ENCODE measurements around the gene TSPAN11.

- TF ChIP-seq, protein P1, sequence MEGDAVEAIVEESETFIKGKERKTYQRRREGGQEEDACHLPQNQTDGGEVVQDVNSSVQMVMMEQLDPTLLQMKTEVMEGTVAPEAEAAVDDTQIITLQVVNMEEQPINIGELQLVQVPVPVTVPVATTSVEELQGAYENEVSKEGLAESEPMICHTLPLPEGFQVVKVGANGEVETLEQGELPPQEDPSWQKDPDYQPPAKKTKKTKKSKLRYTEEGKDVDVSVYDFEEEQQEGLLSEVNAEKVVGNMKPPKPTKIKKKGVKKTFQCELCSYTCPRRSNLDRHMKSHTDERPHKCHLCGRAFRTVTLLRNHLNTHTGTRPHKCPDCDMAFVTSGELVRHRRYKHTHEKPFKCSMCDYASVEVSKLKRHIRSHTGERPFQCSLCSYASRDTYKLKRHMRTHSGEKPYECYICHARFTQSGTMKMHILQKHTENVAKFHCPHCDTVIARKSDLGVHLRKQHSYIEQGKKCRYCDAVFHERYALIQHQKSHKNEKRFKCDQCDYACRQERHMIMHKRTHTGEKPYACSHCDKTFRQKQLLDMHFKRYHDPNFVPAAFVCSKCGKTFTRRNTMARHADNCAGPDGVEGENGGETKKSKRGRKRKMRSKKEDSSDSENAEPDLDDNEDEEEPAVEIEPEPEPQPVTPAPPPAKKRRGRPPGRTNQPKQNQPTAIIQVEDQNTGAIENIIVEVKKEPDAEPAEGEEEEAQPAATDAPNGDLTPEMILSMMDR (IDR thresholded peaks at IDR 0.05): no peak
- TF ChIP-seq POLR2A (IDR thresholded peaks at IDR 0.05) (no peak), EP300 (IDR thresholded peaks at IDR 0.05) (no peak)
These were observed 54.6 kb downstream of the TSPAN11 start for GRCh38 chr12:30980955-30981662.

Data from ovary (tissue), 3 donors.